T-helper 22 cell (primary cell): Measurements from ENCODE around the gene SH2B3.
"Not testable (repeated sequence)": the region's sequence is repeated elsewhere in the genome, so short reads cannot be mapped to it uniquely, and the experiment has no call there.

Source experiments
- DNase-seq: peaks from one replicate; pipeline ENCODE4 v3.0.0-alpha.2; 2020; ENCODE audit warnings: low read depth

The SH2B3 gene

GRCh38 chr12:111405859-111406473 lies at the start of gene SH2B3:
SH2B3 (plus strand) TSS chr12:111405923; CDS start chr12:111418146, 12,223 bp downstream.
- DNase-seq = peak; percentile 71

- DNase-seq = no peak
These were observed 46.4 kb upstream of the SH2B3 start for GRCh38 chr12:111359231-111359913.

GRCh38 chr12:111359914-111360276 lies 45.8 kb upstream of the SH2B3 start:
- DNase-seq = no peak

- DNase-seq = no peak
These were observed 45.3 kb upstream of the SH2B3 start for GRCh38 chr12:111360325-111360930.

GRCh38 chr12:111361073-111361716 lies 44.5 kb upstream of the SH2B3 start:
- DNase-seq = no peak

GRCh38 chr12:111361717-111362576 lies 43.8 kb upstream of the SH2B3 start:
- DNase-seq = no peak

- no peak for DNase-seq
These were observed 42.8 kb upstream of the SH2B3 start for GRCh38 chr12:111362687-111363475.

GRCh38 chr12:111363578-111363977 lies 42.1 kb upstream of the SH2B3 start:
- DNase-seq = no peak

- no peak for DNase-seq
These were observed 39.6 kb upstream of the SH2B3 start for GRCh38 chr12:111366075-111366474.

GRCh38 chr12:111366583-111366982 lies 39.1 kb upstream of the SH2B3 start:
- DNase-seq = no peak

- no peak for DNase-seq
These were observed 38.0 kb upstream of the SH2B3 start for GRCh38 chr12:111367661-111368221.

- no peak for DNase-seq
These were observed 37.4 kb upstream of the SH2B3 start for GRCh38 chr12:111368291-111368787.

GRCh38 chr12:111368788-111369495 lies 36.8 kb upstream of the SH2B3 start, which contains the start of gene PHETA1:
PHETA1 (minus strand) TSS chr12:111369095; CDS start chr12:111363427, 5,668 bp downstream.
- peak; percentile 56 for DNase-seq

- no peak for DNase-seq
These were observed 36.1 kb upstream of the SH2B3 start for GRCh38 chr12:111369496-111370220.

GRCh38 chr12:111373231-111373630 lies 32.5 kb upstream of the SH2B3 start:
- not testable (repeated sequence) for DNase-seq

GRCh38 chr12:111377440-111377839 lies 28.3 kb upstream of the SH2B3 start:
- DNase-seq = no peak

GRCh38 chr12:111379942-111380554 lies 25.7 kb upstream of the SH2B3 start:
- DNase-seq = no peak

- no peak for DNase-seq
These were observed 21.1 kb upstream of the SH2B3 start for GRCh38 chr12:111384596-111384995.

- DNase-seq = no peak
These were observed 18.8 kb upstream of the SH2B3 start for GRCh38 chr12:111386885-111387284.
